ENCODE data around the gene PTF1A.

PTF1A gene

GRCh38 chr10:23157691-23158369, 34.3 kb upstream of the PTF1A start:
- H3K36me3 ChIP-seq (ENCODE audit: control insufficient read depth in 1 of 2, insufficient read depth in 2 of 2, low read length in 2 of 2): no peaks in the 10 kb centered on the region
- no peak overlapping the region for H3K9ac ChIP-seq (ENCODE audit: low read depth in 1 of 2, low read length in 2 of 2)
- H3K9me3 ChIP-seq (ENCODE audit: control insufficient read depth in 1 of 2, low read length in 2 of 2): no peaks in the 10 kb centered on the region
- no peak overlapping the region for H3K27ac ChIP-seq (ENCODE audit: low read depth, low read length)
- peaks cover 0 to 5% of the 10 kb centered on the region in 2 donors for H3K27me3 ChIP-seq (ENCODE audit: control insufficient read depth in 1 of 2, insufficient read depth in 2 of 2, low read length in 2 of 2)
- no peak overlapping the region for H3K4me3 ChIP-seq (ENCODE audit: low read depth in 1 of 2, low read length in 2 of 2)
- H3K4me1 ChIP-seq (ENCODE audit: control insufficient read depth in 1 of 2, insufficient read depth in 2 of 2, low read length in 2 of 2): peaks cover 0 to 4% of the 10 kb centered on the region in 2 donors

GRCh38 chr10:23158370-23158769, 33.7 kb upstream of the PTF1A start:
- peaks cover 0 to 4% of the 10 kb centered on the region in 2 donors for H3K4me1 ChIP-seq (ENCODE audit: control insufficient read depth in 1 of 2, insufficient read depth in 2 of 2, low read length in 2 of 2)
- H3K9me3 ChIP-seq (ENCODE audit: control insufficient read depth in 1 of 2, low read length in 2 of 2): no peaks in the 10 kb centered on the region
- peaks cover 0 to 5% of the 10 kb centered on the region in 2 donors for H3K27me3 ChIP-seq (ENCODE audit: control insufficient read depth in 1 of 2, insufficient read depth in 2 of 2, low read length in 2 of 2)
- no peak overlapping the region for H3K9ac ChIP-seq (ENCODE audit: low read depth in 1 of 2, low read length in 2 of 2)
- H3K4me3 ChIP-seq (ENCODE audit: low read depth in 1 of 2, low read length in 2 of 2): no peak overlapping the region
- H3K36me3 ChIP-seq (ENCODE audit: control insufficient read depth in 1 of 2, insufficient read depth in 2 of 2, low read length in 2 of 2): no peaks in the 10 kb centered on the region
- H3K27ac ChIP-seq (ENCODE audit: low read depth, low read length): no peak overlapping the region

DNA sequence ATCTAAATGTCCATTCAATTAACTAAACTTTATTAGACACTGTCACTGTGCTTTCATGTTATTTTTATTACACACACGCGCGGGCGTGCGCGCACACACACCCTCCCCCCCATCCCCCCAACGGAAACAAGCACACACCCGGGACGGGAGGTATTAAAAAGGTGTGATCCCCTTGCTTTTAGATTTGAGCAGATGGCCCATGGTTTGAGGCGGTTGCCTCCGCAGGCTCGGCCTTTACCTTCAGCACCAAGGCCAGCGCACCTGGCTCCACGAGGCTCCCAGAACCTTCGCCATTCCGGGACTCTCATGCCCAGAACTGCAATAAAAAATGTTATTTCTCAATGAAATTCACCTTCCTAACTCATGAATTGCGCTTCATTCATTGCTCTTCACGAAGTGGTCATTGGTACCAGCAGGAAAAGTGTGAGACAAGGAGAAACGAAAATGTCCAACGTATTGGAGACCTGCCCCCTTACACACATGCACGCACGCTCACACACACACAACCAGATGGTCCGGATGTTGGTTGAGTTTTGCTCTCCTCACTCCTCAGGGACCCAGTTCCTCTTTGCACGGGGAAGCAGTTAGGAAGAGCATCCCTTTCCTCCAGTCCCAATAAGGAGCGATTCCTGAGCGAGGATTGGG, 20.8 kb upstream of the PTF1A start:
- H3K36me3 ChIP-seq (ENCODE audit: control insufficient read depth in 1 of 2, insufficient read depth in 2 of 2, low read length in 2 of 2): no peaks in the 10 kb centered on the region
- H3K27me3 ChIP-seq (ENCODE audit: control insufficient read depth in 1 of 2, insufficient read depth in 2 of 2, low read length in 2 of 2): peaks cover 25 to 32% of the 10 kb centered on the region in 2 donors
- no peak overlapping the region for H3K27ac ChIP-seq (ENCODE audit: low read depth, low read length)
- no peaks in the 10 kb centered on the region for H3K4me1 ChIP-seq (ENCODE audit: control insufficient read depth in 1 of 2, insufficient read depth in 2 of 2, low read length in 2 of 2)
- H3K9ac ChIP-seq (ENCODE audit: low read depth in 1 of 2, low read length in 2 of 2): no peak overlapping the region
- no peak overlapping the region for H3K4me3 ChIP-seq (ENCODE audit: low read depth in 1 of 2, low read length in 2 of 2)
- H3K9me3 ChIP-seq (ENCODE audit: control insufficient read depth in 1 of 2, low read length in 2 of 2): no peaks in the 10 kb centered on the region

DNA sequence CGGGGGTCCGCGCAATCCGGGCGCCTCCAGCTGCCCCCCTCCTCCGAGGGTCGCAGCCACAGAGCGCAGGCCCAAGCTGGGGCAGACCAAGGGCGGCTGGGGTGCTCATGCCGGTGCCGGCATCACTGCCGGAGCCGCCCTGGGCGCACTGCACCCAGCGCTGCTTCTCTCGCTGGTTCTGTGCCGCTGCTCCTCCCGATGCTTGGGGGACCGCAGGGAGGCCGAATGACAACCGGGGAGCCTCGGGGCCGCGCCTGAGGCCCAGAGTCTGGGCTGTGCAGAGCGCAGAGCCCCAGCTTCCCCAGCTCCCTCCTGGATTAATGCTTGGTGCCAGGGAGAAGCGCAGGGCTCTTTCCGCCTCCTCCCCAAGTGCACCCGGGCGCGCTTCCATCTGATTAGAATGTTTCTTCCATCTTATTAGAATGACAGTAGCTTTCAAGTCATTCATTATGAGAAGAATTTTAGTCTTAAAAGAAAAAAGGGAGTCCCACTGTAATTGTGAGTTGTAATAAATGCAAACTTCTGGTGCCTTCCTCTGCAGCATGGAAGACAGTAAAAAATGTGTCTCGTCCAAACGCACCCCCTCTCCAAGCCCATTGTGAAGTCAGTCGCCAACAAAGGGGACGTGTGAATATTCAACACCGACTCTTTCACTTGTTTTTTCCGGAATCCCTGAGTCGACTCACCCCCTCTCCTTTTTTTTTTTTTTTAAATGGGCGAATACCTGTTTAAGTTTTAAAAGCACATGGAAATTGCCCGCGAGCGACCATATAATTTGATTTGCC, 19.5 kb upstream of the PTF1A start:
- Histone ChIP-seq H3K27ac (ENCODE audit: low read depth, low read length) (no peak overlapping the region), H3K36me3 (ENCODE audit: control insufficient read depth in 1 of 2, insufficient read depth in 2 of 2, low read length in 2 of 2) (no peaks in the 10 kb centered on the region), H3K4me1 (ENCODE audit: control insufficient read depth in 1 of 2, insufficient read depth in 2 of 2, low read length in 2 of 2) (no peaks in the 10 kb centered on the region), H3K27me3 (ENCODE audit: control insufficient read depth in 1 of 2, insufficient read depth in 2 of 2, low read length in 2 of 2) (peaks cover 25 to 40% of the 10 kb centered on the region in 2 donors), H3K9me3 (ENCODE audit: control insufficient read depth in 1 of 2, low read length in 2 of 2) (no peaks in the 10 kb centered on the region), H3K4me3 (ENCODE audit: low read depth in 1 of 2, low read length in 2 of 2) (no peak overlapping the region), H3K9ac (ENCODE audit: low read depth in 1 of 2, low read length in 2 of 2) (no peak overlapping the region)

- H3K27me3 ChIP-seq (ENCODE audit: control insufficient read depth in 1 of 2, insufficient read depth in 2 of 2, low read length in 2 of 2): peaks cover 25 to 40% of the 10 kb centered on the region in 2 donors
- no peaks in the 10 kb centered on the region for H3K9me3 ChIP-seq (ENCODE audit: control insufficient read depth in 1 of 2, low read length in 2 of 2)
- H3K4me1 ChIP-seq (ENCODE audit: control insufficient read depth in 1 of 2, insufficient read depth in 2 of 2, low read length in 2 of 2): no peaks in the 10 kb centered on the region
- no peaks in the 10 kb centered on the region for H3K36me3 ChIP-seq (ENCODE audit: control insufficient read depth in 1 of 2, insufficient read depth in 2 of 2, low read length in 2 of 2)
- H3K27ac ChIP-seq (ENCODE audit: low read depth, low read length): no peak overlapping the region
- no peak overlapping the region for H3K4me3 ChIP-seq (ENCODE audit: low read depth in 1 of 2, low read length in 2 of 2)
- no peak overlapping the region for H3K9ac ChIP-seq (ENCODE audit: low read depth in 1 of 2, low read length in 2 of 2)
Measured at GRCh38 chr10:23173214-23174073, 18.7 kb upstream of the PTF1A start.

DNA sequence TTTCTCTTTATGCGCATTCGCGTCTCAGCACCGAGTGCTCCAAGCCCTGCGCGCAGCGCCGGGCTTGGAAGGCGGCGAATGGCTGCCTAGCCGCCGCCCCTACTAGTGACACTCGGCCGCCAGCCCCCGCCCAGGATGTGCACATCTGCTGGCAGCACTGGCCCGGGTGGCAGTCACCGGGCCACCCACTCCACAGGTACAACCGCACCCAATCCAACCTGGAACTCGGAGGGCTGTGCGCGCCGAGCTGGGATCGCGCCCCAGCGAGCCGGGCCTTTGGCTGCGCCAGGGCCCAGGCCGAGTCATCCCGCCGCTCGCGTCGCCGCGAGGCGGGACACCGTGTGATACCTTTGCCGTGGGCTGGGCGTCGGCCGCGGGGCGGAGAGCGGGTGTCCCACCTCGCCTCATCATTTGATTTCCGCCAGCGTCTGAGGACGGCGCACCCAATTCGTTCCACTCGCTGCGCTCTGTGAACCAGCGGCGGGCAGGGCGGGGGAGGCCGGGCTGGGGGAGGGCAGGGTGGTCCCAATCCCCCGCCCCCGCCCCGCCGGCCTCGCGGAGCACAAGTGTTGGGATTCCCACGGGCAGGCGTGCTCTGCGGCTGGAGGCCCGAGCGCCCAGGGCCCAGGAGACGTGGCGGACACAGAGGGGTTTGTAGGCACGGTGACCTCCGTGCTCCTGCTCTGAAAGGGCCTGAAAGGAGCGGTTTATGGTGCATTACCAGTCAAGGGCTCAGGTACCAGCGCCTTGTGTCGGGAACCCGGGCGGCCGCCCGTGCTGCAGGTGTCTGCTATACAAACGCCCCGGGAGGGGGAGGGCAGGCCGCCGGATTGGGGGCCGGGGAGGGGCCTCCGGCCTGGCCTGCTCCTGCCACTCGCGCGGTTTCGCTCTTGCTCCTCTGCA, 17.8 kb upstream of the PTF1A start:
- Histone ChIP-seq H3K36me3 (ENCODE audit: control insufficient read depth in 1 of 2, insufficient read depth in 2 of 2, low read length in 2 of 2) (no peaks in the 10 kb centered on the region), H3K9me3 (ENCODE audit: control insufficient read depth in 1 of 2, low read length in 2 of 2) (no peaks in the 10 kb centered on the region), H3K9ac (ENCODE audit: low read depth in 1 of 2, low read length in 2 of 2) (no peak overlapping the region), H3K4me3 (ENCODE audit: low read depth in 1 of 2, low read length in 2 of 2) (no peak overlapping the region), H3K27me3 (ENCODE audit: control insufficient read depth in 1 of 2, insufficient read depth in 2 of 2, low read length in 2 of 2) (peaks cover 30 to 46% of the 10 kb centered on the region in 2 donors), H3K27ac (ENCODE audit: low read depth, low read length) (no peak overlapping the region), H3K4me1 (ENCODE audit: control insufficient read depth in 1 of 2, insufficient read depth in 2 of 2, low read length in 2 of 2) (no peaks in the 10 kb centered on the region)

- Histone ChIP-seq H3K9ac (ENCODE audit: low read depth in 1 of 2, low read length in 2 of 2) (no peak overlapping the region), H3K4me3 (ENCODE audit: low read depth in 1 of 2, low read length in 2 of 2) (no peak overlapping the region), H3K36me3 (ENCODE audit: control insufficient read depth in 1 of 2, insufficient read depth in 2 of 2, low read length in 2 of 2) (no peaks in the 10 kb centered on the region), H3K9me3 (ENCODE audit: control insufficient read depth in 1 of 2, low read length in 2 of 2) (no peaks in the 10 kb centered on the region), H3K4me1 (ENCODE audit: control insufficient read depth in 1 of 2, insufficient read depth in 2 of 2, low read length in 2 of 2) (no peaks in the 10 kb centered on the region), H3K27ac (ENCODE audit: low read depth, low read length) (no peak overlapping the region), H3K27me3 (ENCODE audit: control insufficient read depth in 1 of 2, insufficient read depth in 2 of 2, low read length in 2 of 2) (peaks cover 27 to 46% of the 10 kb centered on the region in 2 donors)
Measured at GRCh38 chr10:23174977-23175512, 17.1 kb upstream of the PTF1A start.

GRCh38 chr10:23186178-23186577, 5.9 kb upstream of the PTF1A start:
- Histone ChIP-seq H3K4me1 (ENCODE audit: control insufficient read depth in 1 of 2, insufficient read depth in 2 of 2, low read length in 2 of 2) (no peaks in the 10 kb centered on the region), H3K9me3 (ENCODE audit: control insufficient read depth in 1 of 2, low read length in 2 of 2) (no peaks in the 10 kb centered on the region), H3K9ac (ENCODE audit: low read depth in 1 of 2, low read length in 2 of 2) (no peak overlapping the region), H3K4me3 (ENCODE audit: low read depth in 1 of 2, low read length in 2 of 2) (no peak overlapping the region), H3K36me3 (ENCODE audit: control insufficient read depth in 1 of 2, insufficient read depth in 2 of 2, low read length in 2 of 2) (no peaks in the 10 kb centered on the region), H3K27ac (ENCODE audit: low read depth, low read length) (no peak overlapping the region), H3K27me3 (ENCODE audit: control insufficient read depth in 1 of 2, insufficient read depth in 2 of 2, low read length in 2 of 2) (peaks cover 7% of the 10 kb centered on the region in 2 donors)

- Histone ChIP-seq H3K4me1 (ENCODE audit: control insufficient read depth in 1 of 2, insufficient read depth in 2 of 2, low read length in 2 of 2) (no peaks in the 10 kb centered on the region), H3K36me3 (ENCODE audit: control insufficient read depth in 1 of 2, insufficient read depth in 2 of 2, low read length in 2 of 2) (no peaks in the 10 kb centered on the region), H3K27ac (ENCODE audit: low read depth, low read length) (no peak overlapping the region), H3K9ac (ENCODE audit: low read depth in 1 of 2, low read length in 2 of 2) (no peak overlapping the region), H3K4me3 (ENCODE audit: low read depth in 1 of 2, low read length in 2 of 2) (no peak overlapping the region), H3K9me3 (ENCODE audit: control insufficient read depth in 1 of 2, low read length in 2 of 2) (no peaks in the 10 kb centered on the region), H3K27me3 (ENCODE audit: control insufficient read depth in 1 of 2, insufficient read depth in 2 of 2, low read length in 2 of 2) (peaks cover 12% of the 10 kb centered on the region in 2 donors)
Measured at GRCh38 chr10:23186697-23187096, 5.4 kb upstream of the PTF1A start.
